ENCODE measurements around the gene NUDT12. TPM values are rescaled to one million over a fixed set of nuclear protein-coding genes. Genes with fewer than 3 reads are reported as not detected.

Gene NUDT12
- total RNA-seq, 1 experiment from 2014 or later, result 11.3 TPM

- Histone ChIP-seq H3K23me2 (ENCODE audit: insufficient read length, low read depth, low read length, poor library complexity, severe bottlenecking) (peaks cover 6% of the 10 kb centered on the region), H2BK12ac (ENCODE audit: insufficient read length, low read depth, low read length) (no peak overlapping the region), H3K23ac (ENCODE audit: insufficient read length, low read depth, low read length) (no peak overlapping the region), H4K91ac (ENCODE audit: insufficient read length, low read depth, low read length) (no peak overlapping the region), H4K20me1 (ENCODE audit: control insufficient read depth, insufficient read depth, insufficient read length) (no peaks in the 10 kb centered on the region), H3K9me3 (ENCODE audit: control insufficient read depth, low read depth, low read length) (no peaks in the 10 kb centered on the region), H3K79me2 (ENCODE audit: insufficient read depth, low read length) (no peaks in the 10 kb centered on the region), H3K27ac (ENCODE audit: insufficient read length, low read depth, low read length) (no peak overlapping the region), H3K4ac (ENCODE audit: low read depth, low read length) (no peak overlapping the region), H3K27me3 (ENCODE audit: insufficient read depth, low read length) (no peaks in the 10 kb centered on the region), H3K9ac (ENCODE audit: extremely low read depth, insufficient read length, low read length) (no peak overlapping the region), H3K14ac (ENCODE audit: insufficient read depth, low read length) (no peak overlapping the region), H4K5ac (ENCODE audit: insufficient read length, low read depth, low read length) (no peak overlapping the region), H3K79me1 (ENCODE audit: insufficient read depth, low read depth, low read length, poor library complexity, severe bottlenecking) (no peaks in the 10 kb centered on the region), H2BK120ac (ENCODE audit: low read depth, low read length, poor library complexity, severe bottlenecking) (no peak overlapping the region), H2AFZ (ENCODE audit: low read length) (no peak overlapping the region), H3K4me2 (ENCODE audit: insufficient read depth, insufficient read length, low read length) (no peak overlapping the region), H3K18ac (ENCODE audit: insufficient read length, low read depth, low read length) (no peak overlapping the region), H2BK15ac (ENCODE audit: low read depth, low read length) (no peak overlapping the region), H3K56ac (ENCODE audit: insufficient read length, low read depth, low read length) (no peak overlapping the region), H2BK5ac (ENCODE audit: insufficient read length, low read length) (no peak overlapping the region), H2BK20ac (ENCODE audit: low read depth, low read length, poor library complexity, severe bottlenecking) (no peak overlapping the region), H4K8ac (replicated peaks; ENCODE audit: insufficient read length, low read depth, low read length) (no peak overlapping the region), H3T11ph (ENCODE audit: low read length) (no peak overlapping the region), H3K4me1 (ENCODE audit: insufficient read depth, low read length) (no peaks in the 10 kb centered on the region), H2AK5ac (ENCODE audit: insufficient read length, low read length) (no peak overlapping the region)
- Mint-ChIP-seq H3K4me3 (no peak overlapping the region), H3K27ac (no peak overlapping the region), H3K36me3 (ENCODE audit: insufficient read depth in 1 of 3, low read depth in 3 of 3) (no peaks in the 10 kb centered on the region; a peak in 1 of 7 replicates), H3K27me3 (ENCODE audit: low read depth) (no peaks in the 10 kb centered on the region), H3K4me1 (peaks cover 41 to 48% of the 10 kb centered on the region in 2 experiments), H3K9me3 (peaks cover 3 to 6% of the 10 kb centered on the region in 2 experiments; a peak in 3 of 5 replicates)
- no peak for TF ChIP-seq CTCF (conservative IDR thresholded peaks at IDR 0.05)
- no CpG with 5 or more reads among the region's 3 CpGs for WGBS (ENCODE audit: extremely low coverage, insufficient read length, low lambda C conversion rate)
- no peak for DNase-seq
Measured at GRCh38 chr5:103502662-103503061, 59.9 kb downstream of the NUDT12 start.

Measured in H9 (cell line).